GM20431 (cell line): Measurements from ENCODE around the gene AP1S2.

Experiments used
- in situ Hi-C: fragments of 300-500 bp; cut with MseI, MboI; formaldehyde crosslinking; loops from one replicate; pipeline ENCODE4 v1.15.0; 2020; ENCODE audit warnings: low sequenced_read_pairs; ENCODE audit not compliant: unreplicated experiment

Gene AP1S2

DNA sequence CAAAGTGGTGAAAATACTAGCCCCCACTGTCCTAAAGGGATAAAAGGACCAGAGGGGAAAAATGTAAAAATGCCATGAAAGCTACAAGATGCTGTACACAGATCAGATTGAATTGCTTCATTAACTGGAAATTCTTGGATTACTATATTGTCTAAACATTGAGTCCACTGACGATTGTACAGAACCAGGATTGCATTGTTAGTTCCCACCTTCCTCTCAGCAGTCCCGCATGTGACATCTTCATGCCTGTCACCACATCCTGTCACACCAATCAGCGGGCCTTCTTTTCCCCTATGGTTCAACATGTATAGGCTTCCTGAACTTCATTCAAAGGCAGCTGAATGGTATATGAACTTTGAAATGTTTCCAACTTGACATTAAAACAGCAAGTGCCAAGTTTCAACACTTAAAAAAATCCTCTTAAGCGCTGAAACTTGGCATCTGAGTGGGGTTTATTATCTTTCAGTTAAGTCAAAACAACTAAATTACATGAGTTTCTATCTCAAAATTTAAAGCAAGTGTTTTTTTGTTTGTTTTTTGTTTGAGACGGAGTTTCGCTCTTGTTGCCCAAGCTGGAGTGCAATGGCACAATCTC, 39.7 kb downstream of the AP1S2 start:
- in situ Hi-C loops, result no loop called here

DNA sequence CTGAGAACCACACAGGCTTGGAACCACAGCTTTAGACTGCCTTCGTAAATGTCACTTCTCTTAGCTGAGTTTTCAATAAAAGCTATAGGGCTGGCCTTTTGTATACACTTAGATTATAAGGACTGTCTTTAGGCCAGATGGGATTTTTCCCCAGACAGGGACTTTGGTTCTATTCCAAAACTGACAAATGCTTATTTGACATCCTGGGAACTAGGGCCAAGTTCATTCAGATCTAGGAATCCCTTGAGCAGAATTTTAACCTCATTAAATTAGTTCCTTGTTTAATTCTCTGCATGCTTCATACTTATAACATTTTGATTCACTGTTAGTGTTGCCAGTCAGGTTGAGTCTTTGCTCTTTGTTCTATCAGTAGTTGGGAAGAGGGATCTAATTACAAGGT, 41.2 kb downstream of the AP1S2 start:
- in situ Hi-C loops, result no loop called here

DNA sequence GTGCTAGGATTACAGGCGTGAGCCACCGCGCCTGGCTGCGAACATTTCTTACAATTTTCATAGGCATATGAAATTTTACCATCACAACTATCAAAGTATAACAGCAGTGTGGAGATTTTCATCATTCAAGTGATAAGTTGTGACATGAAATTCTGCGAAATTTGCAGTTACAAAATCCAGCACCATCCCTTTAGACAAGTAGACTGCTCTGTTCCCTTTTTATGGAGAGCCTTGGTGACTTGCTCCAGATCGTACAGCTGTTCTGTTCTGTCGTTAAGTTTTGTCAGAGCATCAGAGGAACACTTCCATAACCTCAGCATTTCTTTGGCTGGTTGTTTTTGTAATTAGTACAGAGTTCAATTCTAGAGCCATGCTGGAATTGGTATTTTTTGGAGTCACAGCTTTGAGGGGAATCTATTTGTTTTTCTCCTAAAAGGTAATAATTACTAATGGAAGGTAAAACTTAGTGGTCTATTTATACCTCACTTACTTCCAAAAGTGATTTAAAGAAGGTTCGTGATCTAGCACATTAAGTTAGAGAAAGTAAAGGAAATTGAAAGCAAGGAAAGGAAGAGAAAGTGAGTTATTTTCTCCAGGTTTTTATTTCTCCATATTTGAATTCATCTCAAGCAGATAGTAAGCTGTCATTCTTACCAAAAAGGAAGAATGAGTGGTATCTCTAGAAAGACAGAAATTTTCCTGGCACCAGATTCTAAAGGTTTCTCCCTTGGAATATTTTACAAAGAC, 42.2 kb downstream of the AP1S2 start:
- in situ Hi-C loops, result no loop called here

DNA sequence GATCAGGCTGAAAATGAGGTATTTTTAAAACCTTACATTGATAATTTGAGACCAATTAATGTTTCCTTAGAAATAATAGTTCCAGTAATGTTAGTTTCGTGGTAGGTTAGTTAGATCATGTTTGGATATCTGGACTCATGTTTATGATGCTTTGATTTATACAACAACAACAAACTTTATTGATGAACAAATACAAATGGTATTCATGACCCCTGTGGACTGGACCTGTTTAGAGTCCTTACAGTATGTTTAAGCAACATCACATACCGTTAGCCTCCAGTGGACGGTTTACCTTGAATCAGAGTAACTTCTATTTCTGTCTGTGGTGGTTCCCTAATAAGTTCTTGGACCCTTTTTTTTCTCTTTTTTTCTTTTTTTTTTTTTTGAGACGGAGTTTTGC, 46.4 kb downstream of the AP1S2 start:
- in situ Hi-C loops, result no loop called here

DNA sequence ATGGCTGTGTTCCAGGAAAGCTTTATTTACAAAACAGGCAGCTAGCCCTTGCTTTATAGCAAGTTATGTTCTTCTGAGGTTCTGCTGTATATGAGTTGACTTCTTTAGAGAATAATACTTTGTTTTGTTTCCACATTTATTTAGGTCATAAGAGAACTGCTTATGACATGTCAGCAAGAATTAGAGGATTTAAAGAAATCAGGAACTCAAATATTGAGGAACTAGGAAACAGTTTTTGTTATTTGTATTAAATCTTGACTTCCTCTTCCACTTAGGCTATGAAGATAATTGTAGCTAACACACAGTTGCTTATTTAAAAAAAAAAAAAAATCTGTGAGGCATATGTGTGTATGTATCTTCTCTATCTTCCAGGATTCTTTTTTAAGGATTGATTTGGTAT, 50.0 kb downstream of the AP1S2 start:
- in situ Hi-C loops, result no loop called here

DNA sequence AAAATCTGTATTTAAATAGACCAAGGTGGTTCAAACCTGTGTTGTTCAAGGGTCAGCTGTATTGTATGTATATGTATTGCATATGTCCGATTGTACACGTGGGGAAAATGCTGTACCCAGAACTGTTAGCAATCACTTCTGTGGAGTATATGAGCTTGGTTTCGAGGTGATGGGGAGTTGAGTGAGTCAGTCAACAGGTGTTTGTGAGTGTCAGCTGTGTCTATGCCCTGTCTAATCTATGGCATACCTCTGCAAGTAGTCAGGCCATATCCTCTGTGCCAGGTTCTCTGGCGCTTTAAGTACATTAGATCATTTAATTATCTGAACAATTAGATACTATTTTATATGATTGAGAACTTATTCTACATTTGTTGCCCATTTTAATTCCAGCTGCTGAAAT, 56.9 kb downstream of the AP1S2 start:
- in situ Hi-C loops, result no loop called here

DNA sequence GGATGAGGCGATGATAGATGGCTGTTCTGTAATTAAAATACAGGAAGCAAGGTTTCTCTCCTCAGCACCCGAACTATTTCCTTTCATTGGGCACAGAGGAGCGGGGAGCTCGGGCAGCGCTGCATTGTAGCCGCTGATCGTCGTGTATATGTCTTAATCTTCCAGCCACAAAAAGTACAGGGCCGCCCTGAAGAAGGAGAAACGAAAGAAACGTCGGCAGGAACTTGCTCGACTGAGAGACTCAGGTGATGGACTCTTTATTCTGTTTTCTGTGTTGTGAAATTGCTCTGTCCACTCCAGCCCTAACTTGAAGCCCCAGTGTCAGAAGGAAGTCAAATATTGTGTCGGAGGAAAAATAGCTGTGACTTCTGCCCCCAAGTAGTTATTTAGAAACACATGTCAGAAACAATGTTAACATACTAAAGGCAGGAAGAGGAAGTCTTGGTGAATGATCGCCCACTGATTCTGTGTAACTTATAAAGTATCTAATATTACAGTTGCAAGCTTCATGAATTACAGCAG, 63.8 kb downstream of the AP1S2 start:
- in situ Hi-C loops, result no loop called here

DNA sequence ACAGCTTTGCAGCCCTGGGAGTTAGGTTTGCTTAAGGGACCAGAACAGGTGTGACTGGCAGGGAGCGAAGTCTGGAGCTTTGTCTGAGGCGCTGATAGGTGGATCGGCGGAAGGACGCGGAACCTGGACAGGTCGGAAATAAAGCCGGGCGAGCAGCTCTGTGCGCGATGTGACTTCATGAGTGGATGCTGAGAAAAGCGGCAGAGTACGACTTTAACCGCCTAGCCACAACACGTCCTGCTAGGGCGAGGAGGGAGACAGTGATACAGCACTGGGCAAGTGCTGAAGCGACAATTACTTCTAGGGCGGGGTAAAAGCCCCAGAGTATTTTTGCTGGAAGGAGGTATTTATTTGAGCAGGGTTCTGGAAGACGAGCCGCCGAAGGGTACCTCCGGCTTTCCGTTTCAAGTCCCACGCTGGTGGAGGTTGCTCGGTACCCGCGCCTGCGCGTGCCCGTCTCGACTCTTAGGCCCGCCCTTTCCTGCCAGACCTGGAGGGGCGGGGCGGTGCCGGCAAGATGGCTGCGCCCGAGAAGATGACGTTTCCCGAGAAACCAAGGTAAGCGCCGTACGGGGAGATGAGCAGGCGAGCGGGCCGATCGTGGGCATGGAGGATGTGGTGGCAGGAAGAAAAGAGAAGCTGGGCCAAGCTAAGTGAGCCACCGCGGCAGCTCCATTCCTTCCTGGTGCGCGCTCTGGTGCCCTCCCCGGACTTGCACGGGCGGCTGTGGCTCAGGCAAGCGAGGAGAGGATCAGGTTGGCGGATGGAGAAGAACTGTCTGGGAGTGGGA, 64.4 kb downstream of the AP1S2 start, which contains the start of gene ZRSR2:
ZRSR2 (plus strand) TSS at position 506 of the 790 bp plus-strand sequence; CDS start at position 518, 12 bp downstream.
- in situ Hi-C loops, result no loop called here

DNA sequence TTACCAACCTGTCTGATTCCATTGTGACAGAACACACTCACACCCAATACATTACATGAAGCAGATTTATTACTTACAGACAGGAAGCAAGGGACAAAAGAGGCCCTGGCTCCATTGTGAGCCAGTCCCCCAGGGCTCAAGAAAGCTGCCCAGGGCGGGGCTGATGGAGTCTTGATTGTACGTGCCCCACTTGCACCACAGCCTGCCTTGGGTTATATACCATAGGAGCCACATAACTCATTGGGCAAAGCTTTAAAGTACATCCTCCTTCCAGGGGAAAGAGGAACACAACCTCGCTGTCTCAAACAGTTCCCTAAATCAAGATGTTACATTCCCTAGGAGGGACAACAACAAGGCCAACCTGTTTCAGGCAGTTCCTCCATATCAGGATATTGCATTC, 67.7 kb downstream of the AP1S2 start:
- in situ Hi-C loops, result no loop called here

DNA sequence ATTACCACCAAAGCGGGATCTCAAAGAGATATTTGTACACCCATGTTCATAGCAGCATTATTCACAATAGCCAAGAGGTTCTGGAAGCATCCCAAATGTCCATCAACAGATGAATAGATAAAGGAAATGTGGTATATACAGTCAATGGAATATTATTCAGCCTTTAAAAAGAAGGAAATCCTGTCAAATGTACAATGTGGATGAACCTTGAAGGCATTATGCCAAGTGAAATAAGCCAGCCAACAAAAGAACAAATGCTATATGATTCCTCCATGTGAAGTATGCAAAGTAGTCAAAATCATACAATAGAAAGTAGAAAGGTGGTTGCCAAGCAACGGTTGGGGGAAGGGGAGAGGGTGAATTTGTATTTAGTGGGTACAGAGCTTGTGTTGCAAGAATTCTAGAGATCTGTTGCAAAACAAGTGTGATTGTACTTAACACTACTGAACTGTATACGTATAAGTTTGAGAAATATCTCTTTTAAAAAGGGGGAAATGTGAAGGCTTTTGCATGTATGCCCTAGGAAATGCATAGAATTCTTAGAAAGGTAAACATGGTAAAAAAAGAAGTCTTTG, 69.3 kb downstream of the AP1S2 start:
- in situ Hi-C loops, result no loop called here

DNA sequence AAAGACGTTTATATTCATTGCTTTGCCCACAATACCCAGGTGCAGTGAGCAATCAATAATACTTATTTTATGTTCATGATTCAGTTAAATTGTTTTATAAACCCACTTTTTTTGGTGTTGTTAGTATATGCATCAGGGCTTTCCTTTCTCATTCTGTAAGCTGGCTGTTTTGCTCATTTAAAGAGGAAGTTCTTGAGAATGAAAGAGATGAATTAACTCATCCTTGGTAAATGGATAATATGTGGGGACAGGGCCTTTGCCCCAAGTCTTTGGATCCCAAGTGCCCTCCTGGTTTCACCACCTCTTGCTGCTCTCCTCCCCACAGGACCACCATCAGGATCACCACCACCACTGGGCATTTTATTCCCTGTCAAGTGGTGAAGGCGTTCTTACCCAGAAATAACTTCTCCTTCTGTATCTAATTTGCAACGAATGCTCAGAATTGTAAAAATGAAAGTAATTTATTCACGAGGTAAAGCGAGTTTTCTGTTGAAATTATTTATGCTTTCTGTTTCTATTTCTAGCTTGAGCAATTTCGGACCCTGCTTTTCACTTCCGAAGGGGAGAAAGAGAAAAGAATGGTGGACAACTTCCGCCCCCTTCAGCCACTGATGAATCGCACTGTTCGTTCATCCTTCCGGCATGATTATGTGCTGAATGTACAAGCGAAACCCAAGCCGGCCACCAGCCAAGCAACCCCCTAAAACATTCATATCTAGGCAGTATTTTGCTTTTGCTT, 72.5 kb downstream of the AP1S2 start:
- in situ Hi-C loops, result no loop called here
